H9 (cell line): Measurements from ENCODE around the gene DTNB. TPM values are rescaled to one million over a fixed set of nuclear protein-coding genes. Genes with fewer than 3 reads are reported as not detected.

ENCODE experiments used
- DNase-seq: peaks from one replicate; pipeline ENCODE4 v3.0.0-alpha.2; 2017
- H2AFZ ChIP-seq: one replicate; pipeline ENCODE4 v1.6.1; 2013; ENCODE audit warnings: mild to moderate bottlenecking, low read length, control low read depth, moderate library complexity
- H2AK5ac ChIP-seq: 2 replicates; pipeline ENCODE4 v1.6.1; 2013; ENCODE audit warnings: low read length, control low read depth, mixed read lengths; ENCODE audit not compliant: insufficient read length
- H2BK120ac ChIP-seq: one replicate; pipeline ENCODE4 v1.6.1; 2013; ENCODE audit warnings: low read depth, mild to moderate bottlenecking, low read length, control low read depth, inconsistent platforms; ENCODE audit not compliant: poor library complexity, severe bottlenecking
- H2BK12ac ChIP-seq: 2 replicates; pipeline ENCODE4 v1.6.1; 2013; ENCODE audit warnings: low read length, control low read depth, mixed read lengths, low read depth; ENCODE audit not compliant: insufficient read length
- H2BK15ac ChIP-seq: 2 replicates; pipeline ENCODE4 v1.6.1; 2013; ENCODE audit warnings: low read depth, low read length, control low read depth
- H2BK20ac ChIP-seq: one replicate; pipeline ENCODE4 v1.6.1; 2013; ENCODE audit warnings: low read depth, mild to moderate bottlenecking, low read length, control low read depth, inconsistent platforms; ENCODE audit not compliant: poor library complexity, severe bottlenecking
- H2BK5ac ChIP-seq: 2 replicates; pipeline ENCODE4 v1.6.1; 2013; ENCODE audit warnings: low read length, control low read depth, mixed read lengths; ENCODE audit not compliant: insufficient read length
- H3K14ac ChIP-seq: 2 replicates; pipeline ENCODE4 v1.6.1; 2013; ENCODE audit warnings: low read length, control low read depth; ENCODE audit not compliant: insufficient read depth
- H3K18ac ChIP-seq: 2 replicates; pipeline ENCODE4 v1.6.1; 2013; ENCODE audit warnings: low read depth, mild to moderate bottlenecking, mixed read lengths, low read length, control low read depth; ENCODE audit not compliant: insufficient read length
- H3K23ac ChIP-seq: 2 replicates; pipeline ENCODE4 v1.6.1; 2013; ENCODE audit warnings: low read length, control low read depth, mixed read lengths, low read depth; ENCODE audit not compliant: insufficient read length
- H3K23me2 ChIP-seq: 2 replicates; pipeline ENCODE4 v1.6.1; 2013; ENCODE audit warnings: low read depth, mild to moderate bottlenecking, mixed read lengths, low read length, control low read depth; ENCODE audit not compliant: insufficient read length, poor library complexity, severe bottlenecking
- H3K27ac ChIP-seq: 2 replicates; pipeline ENCODE4 v1.5.1; 2013; ENCODE audit warnings: low read length, control low read depth, mixed read lengths, low read depth; ENCODE audit not compliant: insufficient read length
- H3K27me3 ChIP-seq: 2 replicates; pipeline ENCODE4 v1.6.1; 2013; ENCODE audit warnings: low read length, control low read depth, inconsistent platforms; ENCODE audit not compliant: insufficient read depth
- H3K4ac ChIP-seq: 2 replicates; pipeline ENCODE4 v1.6.1; 2013; ENCODE audit warnings: low read depth, mild to moderate bottlenecking, control low read depth, inconsistent platforms, low read length, moderate library complexity
- H3K4me1 ChIP-seq: 2 replicates; pipeline ENCODE4 v1.6.1; 2013; ENCODE audit warnings: low read length, control low read depth, inconsistent platforms; ENCODE audit not compliant: insufficient read depth
- H3K4me2 ChIP-seq: 2 replicates; pipeline ENCODE4 v1.6.1; 2013; ENCODE audit warnings: low read length, control low read depth, mixed read lengths; ENCODE audit not compliant: insufficient read length, insufficient read depth
- H3K56ac ChIP-seq: 2 replicates; pipeline ENCODE4 v1.6.1; 2013; ENCODE audit warnings: low read depth, mild to moderate bottlenecking, mixed read lengths, low read length, control low read depth; ENCODE audit not compliant: insufficient read length
- H3K79me1 ChIP-seq: 2 replicates; pipeline ENCODE4 v1.6.1; 2013; ENCODE audit warnings: low read depth, mild to moderate bottlenecking, moderate library complexity, low read length, control low read depth, inconsistent platforms; ENCODE audit not compliant: insufficient read depth, poor library complexity, severe bottlenecking
- H3K79me2 ChIP-seq: 2 replicates; pipeline ENCODE4 v1.6.1; 2013; ENCODE audit warnings: low read length, control low read depth, inconsistent platforms; ENCODE audit not compliant: insufficient read depth
- H3K9ac ChIP-seq: 2 replicates; pipeline ENCODE4 v1.6.1; 2013; ENCODE audit warnings: low read length, control low read depth, mixed read lengths; ENCODE audit not compliant: insufficient read length; ENCODE audit errors: extremely low read depth
- H3K9me3 ChIP-seq: one replicate; pipeline ENCODE4 v1.6.1; 2013; ENCODE audit warnings: low read depth, low read length, inconsistent platforms; ENCODE audit not compliant: control insufficient read depth
- H3T11ph ChIP-seq: one replicate; pipeline ENCODE4 v1.6.1; 2013; ENCODE audit warnings: mild to moderate bottlenecking, low read length, control low read depth, inconsistent platforms
- H4K20me1 ChIP-seq: one replicate; pipeline ENCODE4 v1.6.1; 2013; ENCODE audit not compliant: control insufficient read depth, insufficient read length, insufficient read depth
- H4K5ac ChIP-seq: 2 replicates; pipeline ENCODE4 v1.6.1; 2013; ENCODE audit warnings: low read depth, mild to moderate bottlenecking, mixed read lengths, low read length, control low read depth; ENCODE audit not compliant: insufficient read length
- H4K8ac ChIP-seq: replicated peaks from 2 replicates; pipeline ENCODE4 v1.6.1; 2013; ENCODE audit warnings: low read length, control low read depth, mixed read lengths, low read depth; ENCODE audit not compliant: insufficient read length
- H4K91ac ChIP-seq: 2 replicates; pipeline ENCODE4 v1.6.1; 2013; ENCODE audit warnings: low read depth, mild to moderate bottlenecking, moderate library complexity, mixed read lengths, low read length, control low read depth; ENCODE audit not compliant: insufficient read length
- H3K27ac Mint-ChIP-seq, 3 experiments: 2 replicates in 2 of 3; 3 replicates in 1 of 3; pipeline ENCODE4 v1.8.0; 2020 to 2021; ENCODE audit warnings: mixed read lengths in 3 of 3, mild to moderate bottlenecking in 1 of 3, moderate library complexity in 1 of 3
- H3K27me3 Mint-ChIP-seq: 2 replicates; pipeline ENCODE4 v1.8.0; 2021; ENCODE audit warnings: low read depth, mild to moderate bottlenecking, moderate library complexity, mixed read lengths
- H3K36me3 Mint-ChIP-seq, 3 experiments: 2 replicates in 2 of 3; 3 replicates in 1 of 3; pipeline ENCODE4 v1.8.0; 2020 to 2021; ENCODE audit warnings: low read depth in 3 of 3, mixed read lengths in 3 of 3; ENCODE audit not compliant: insufficient read depth in 1 of 3
- H3K4me1 Mint-ChIP-seq, 2 experiments: 2 replicates each; pipeline ENCODE4 v1.8.0; 2020; ENCODE audit warnings: mixed read lengths in 2 of 2
- H3K4me3 Mint-ChIP-seq, 2 experiments: 2 replicates in 1 of 2; 3 replicates in 1 of 2; pipeline ENCODE4 v1.8.0; 2020 to 2021; ENCODE audit warnings: mild to moderate bottlenecking in 2 of 2, mixed read lengths in 2 of 2, moderate library complexity in 1 of 2
- H3K9me3 Mint-ChIP-seq, 2 experiments: 2 replicates in 1 of 2; 3 replicates in 1 of 2; pipeline ENCODE4 v1.8.0; 2020; ENCODE audit warnings: mild to moderate bottlenecking in 2 of 2, mixed read lengths in 2 of 2, moderate library complexity in 1 of 2
- CTCF ChIP-seq: fragments of 200-600 bp; sonication (generic); conservative IDR thresholded peaks from 3 replicates; pipeline ENCODE4 v1.8.0; 2021; ENCODE audit warnings: antibody characterized with exemption, mild to moderate bottlenecking
- WGBS: extraction: QIAGEN DNeasy Blood & Tissue Kit; methylation state at CpG from one replicate; pipeline ENCODE4 v1.1.7; 2013; ENCODE audit warnings: missing lambda C conversion rate, low lambda C conversion rate, mixed read lengths; ENCODE audit not compliant: insufficient read length; ENCODE audit errors: extremely low coverage; 5-methylcytosine and 5-hydroxymethylcytosine counted together
- total RNA-seq: library from RNA; stranded (reverse); gene quantifications from 2 replicates; pipeline ENCODE4 v1.2.1, GENCODE V29; 2021

DTNB gene
- total RNA-seq, 1 experiment from 2014 or later: 26.7 TPM

GRCh38 chr2:25473131-25473530 lies 200.2 kb downstream of the DTNB start:
- no peak overlapping the region for H2BK12ac ChIP-seq
- H3K23ac ChIP-seq: no peak overlapping the region
- H4K20me1 ChIP-seq: no peaks in the 10 kb centered on the region
- TF ChIP-seq CTCF: no peak
- no peak overlapping the region for H3K9ac ChIP-seq
- no peak overlapping the region for H3K27ac ChIP-seq
- Mint-ChIP-seq H3K36me3 (peaks cover 15 to 30% (median 24%) of the 10 kb centered on the region in 3 experiments), H3K4me1 (no peaks in the 10 kb centered on the region), H3K27ac (no peak overlapping the region), H3K27me3 (no peaks in the 10 kb centered on the region), H3K4me3 (no peak overlapping the region), H3K9me3 (peaks cover 9 to 17% of the 10 kb centered on the region in 2 experiments; a peak in 4 of 5 replicates)
- no peaks in the 10 kb centered on the region for H3K27me3 ChIP-seq
- H2BK120ac ChIP-seq: no peak overlapping the region
- H4K8ac ChIP-seq: no peak overlapping the region
- no peaks in the 10 kb centered on the region for H3K9me3 ChIP-seq
- H3K4me2 ChIP-seq: no peak overlapping the region
- no peak overlapping the region for H2BK15ac ChIP-seq
- H3K18ac ChIP-seq: no peak overlapping the region
- H3K79me1 ChIP-seq: no peaks in the 10 kb centered on the region
- H3K4ac ChIP-seq: no peak overlapping the region
- no peak overlapping the region for H2AK5ac ChIP-seq
- H3K79me2 ChIP-seq: no peaks in the 10 kb centered on the region
- H3K23me2 ChIP-seq: no peaks in the 10 kb centered on the region
- no peak overlapping the region for H2BK5ac ChIP-seq
- H2AFZ ChIP-seq: no peak overlapping the region
- H3K4me1 ChIP-seq: no peaks in the 10 kb centered on the region
- no peak overlapping the region for H3T11ph ChIP-seq
- no peak for DNase-seq
- H3K56ac ChIP-seq: no peak overlapping the region
- H3K14ac ChIP-seq: no peak overlapping the region
- H4K5ac ChIP-seq: no peak overlapping the region
- no CpG with 5 or more reads among the region's 1 CpG for WGBS
- no peak overlapping the region for H4K91ac ChIP-seq
- H2BK20ac ChIP-seq: no peak overlapping the region
